ENCODE results near the gene GPRC5C.
"Not testable (repeated sequence)": the region's sequence is repeated elsewhere in the genome, so short reads cannot be mapped to it uniquely, and the experiment has no call there.

GPRC5C gene

GRCh38 chr17:74431568-74432423 is at the start of gene GPRC5C:
GPRC5C (plus strand) TSS chr17:74432088; CDS start chr17:74439777, 7,689 bp downstream.
- peak; percentile 23 for DNase-seq

- DNase-seq, result no peak
These were observed 48.7 kb upstream of the GPRC5C start for GRCh38 chr17:74383141-74383540.

- no peak for DNase-seq
These were observed 46.7 kb upstream of the GPRC5C start for GRCh38 chr17:74385201-74385600.

- peak; percentile 22 for DNase-seq
These were observed 45.5 kb upstream of the GPRC5C start for GRCh38 chr17:74386386-74386785.

- no peak for DNase-seq
These were observed 44.3 kb upstream of the GPRC5C start for GRCh38 chr17:74387365-74388218.

- DNase-seq, result no peak
These were observed 42.7 kb upstream of the GPRC5C start for GRCh38 chr17:74389084-74389753.

- DNase-seq, result no peak
These were observed 41.8 kb upstream of the GPRC5C start for GRCh38 chr17:74389937-74390679.

- DNase-seq, result no peak
These were observed 40.9 kb upstream of the GPRC5C start for GRCh38 chr17:74390680-74391653.

- DNase-seq, result no peak
These were observed 40.1 kb upstream of the GPRC5C start for GRCh38 chr17:74391771-74392170.

GRCh38 chr17:74392848-74393247 is 39.0 kb upstream of the GPRC5C start:
- no peak for DNase-seq

GRCh38 chr17:74393346-74393942 is 38.4 kb upstream of the GPRC5C start:
- DNase-seq, result no peak

- DNase-seq, result no peak
These were observed 37.5 kb upstream of the GPRC5C start for GRCh38 chr17:74394275-74394950.

GRCh38 chr17:74394977-74395376 is 36.9 kb upstream of the GPRC5C start:
- no peak for DNase-seq

- no peak for DNase-seq
These were observed 35.3 kb upstream of the GPRC5C start for GRCh38 chr17:74396567-74396966.

- DNase-seq, result no peak
These were observed 29.8 kb upstream of the GPRC5C start for GRCh38 chr17:74402048-74402447.

- DNase-seq, result no peak
These were observed 28.3 kb upstream of the GPRC5C start for GRCh38 chr17:74403512-74404137.

- DNase-seq, result no peak
These were observed 27.7 kb upstream of the GPRC5C start for GRCh38 chr17:74404218-74404617.

GRCh38 chr17:74404789-74405188 is 27.1 kb upstream of the GPRC5C start:
- DNase-seq, result no peak

- DNase-seq, result not testable (repeated sequence)
These were observed 26.6 kb upstream of the GPRC5C start for GRCh38 chr17:74405311-74405710.

GRCh38 chr17:74407384-74407783 is 24.5 kb upstream of the GPRC5C start:
- DNase-seq, result no peak
